HEK293 (cell line): ENCODE measurements around the gene NEU3.
A peak's percentile ranks its signal among the peaks of the same experiment; 100 is the strongest.

Experiments
- CTCF ChIA-PET: fragments of 350-600 bp; formaldehyde crosslinking; extraction: SDS; loops from one replicate; lab custom pipeline; 2021; ENCODE audit warnings: antibody characterized with exemption; lab: Yijun Ruan, JAX
- POLR2A ChIA-PET: fragments of 300-600 bp; formaldehyde crosslinking; extraction: SDS; loops from one replicate; lab custom pipeline; 2020; ENCODE audit warnings: antibody characterized with exemption, inconsistent platforms; lab: Yijun Ruan, JAX
- H3K27ac ChIP-seq: fragments of 200-500 bp; sonication (Bioruptor generic); 2 replicates; pipeline ENCODE4 v1.5.1; 2014; ENCODE audit warnings: low read depth, low read length, control low read depth, inconsistent platforms; ENCODE audit errors: extremely low read depth
- H3K36me3 ChIP-seq, 2 experiments: fragments of 200-500 bp in 1 of 2; sonication (Bioruptor generic) in 1 of 2; 1 replicate in 1 of 2; 2 replicates in 1 of 2; pipeline ENCODE4 v1.5.1; 2014 to 2017; ENCODE audit warnings: inconsistent platforms in 2 of 2, low read length in 2 of 2; ENCODE audit not compliant: control insufficient read depth in 2 of 2, insufficient read depth in 1 of 2
- H3K4me1 ChIP-seq: fragments of 200-500 bp; sonication (Bioruptor generic); 2 replicates; pipeline ENCODE4 v1.5.1; 2014; ENCODE audit warnings: mild to moderate bottlenecking, low read length, inconsistent platforms; ENCODE audit not compliant: control insufficient read depth, insufficient read depth
- H3K4me3 ChIP-seq: 2 replicates; pipeline ENCODE4 v1.5.1; 2011; ENCODE audit warnings: low read depth, mild to moderate bottlenecking, control low read depth, low read length, moderate library complexity
- H3K9me3 ChIP-seq: fragments of 200-500 bp; sonication (Bioruptor generic); 2 replicates; pipeline ENCODE4 v1.5.1; 2014; ENCODE audit warnings: low read depth, low read length, inconsistent platforms; ENCODE audit not compliant: control insufficient read depth, insufficient read depth
- IKZF3 ChIP-seq: fragments of 450-650 bp; IDR thresholded peaks from 2 replicates; pipeline ENCODE4 v1.5.0; 2018; ENCODE audit warnings: missing biosample characterization, mild to moderate bottlenecking, missing genetic modification characterization, moderate library complexity
- KLF16 ChIP-seq: fragments of 450-650 bp; formaldehyde crosslinking; IDR thresholded peaks from 2 replicates; pipeline ENCODE4 v1.5.1; 2017; ENCODE audit warnings: missing biosample characterization, missing genetic modification characterization
- KLF8 ChIP-seq: fragments of 450-650 bp; formaldehyde crosslinking; IDR thresholded peaks from 2 replicates; pipeline ENCODE4 v1.5.1; 2016; ENCODE audit warnings: missing biosample characterization, missing genetic modification characterization
- KLF9 ChIP-seq: fragments of 450-650 bp; formaldehyde crosslinking; IDR thresholded peaks from 2 replicates; pipeline ENCODE4 v1.5.1; 2016; ENCODE audit warnings: missing biosample characterization, missing genetic modification characterization, low read depth
- PATZ1 ChIP-seq: fragments of 450-650 bp; formaldehyde crosslinking; IDR thresholded peaks from 2 replicates; pipeline ENCODE4 v1.5.1; 2016; ENCODE audit warnings: missing biosample characterization, missing genetic modification characterization
- REPIN1 ChIP-seq: fragments of 450-650 bp; formaldehyde crosslinking; IDR thresholded peaks from 2 replicates; pipeline ENCODE4 v1.5.1; 2017; ENCODE audit warnings: missing biosample characterization, missing genetic modification characterization, low read depth
- SP3 ChIP-seq: fragments of 450-650 bp; formaldehyde crosslinking; IDR thresholded peaks from 2 replicates; pipeline ENCODE4 v1.5.1; 2016; ENCODE audit warnings: missing biosample characterization, missing genetic modification characterization
- SP7 ChIP-seq: fragments of 450-650 bp; formaldehyde crosslinking; IDR thresholded peaks from 2 replicates; pipeline ENCODE4 v1.5.1; 2016; ENCODE audit warnings: missing biosample characterization, missing genetic modification characterization
- YY2 ChIP-seq: fragments of 450-650 bp; formaldehyde crosslinking; IDR thresholded peaks from 2 replicates; pipeline ENCODE4 v1.5.1; 2016; ENCODE audit warnings: missing biosample characterization, missing genetic modification characterization
- ZBTB20 ChIP-seq: fragments of 450-650 bp; formaldehyde crosslinking; IDR thresholded peaks from 2 replicates; pipeline ENCODE4 v1.5.1; 2016; ENCODE audit warnings: missing biosample characterization, missing genetic modification characterization
- ZBTB26 ChIP-seq: fragments of 450-650 bp; formaldehyde crosslinking; optimal IDR thresholded peaks from 2 replicates; pipeline ENCODE3; 2016; ENCODE audit warnings: missing biosample characterization, mild to moderate bottlenecking, missing genetic modification characterization
- ZBTB8A ChIP-seq: fragments of 450-650 bp; formaldehyde crosslinking; IDR thresholded peaks from 2 replicates; pipeline ENCODE4 v1.5.1; 2016; ENCODE audit warnings: missing biosample characterization, missing genetic modification characterization
- ZEB2 ChIP-seq: fragments of 450-650 bp; formaldehyde crosslinking; IDR thresholded peaks from 2 replicates; pipeline ENCODE4 v1.5.1; 2016; ENCODE audit warnings: missing biosample characterization, missing genetic modification characterization
- ZFP37 ChIP-seq: fragments of 450-650 bp; formaldehyde crosslinking; IDR thresholded peaks from 2 replicates; pipeline ENCODE4 v1.5.1; 2016; ENCODE audit warnings: missing biosample characterization, missing genetic modification characterization
- ZFP41 ChIP-seq: fragments of 450-650 bp; formaldehyde crosslinking; IDR thresholded peaks from 2 replicates; pipeline ENCODE4 v1.5.1; 2016; ENCODE audit warnings: missing biosample characterization, missing genetic modification characterization, borderline replicate concordance
- ZNF121 ChIP-seq: fragments of 450-650 bp; formaldehyde crosslinking; IDR thresholded peaks from 2 replicates; pipeline ENCODE4 v1.5.1; 2016; ENCODE audit warnings: missing biosample characterization, missing genetic modification characterization
- ZNF132 ChIP-seq: fragments of 450-650 bp; formaldehyde crosslinking; IDR thresholded peaks from 2 replicates; pipeline ENCODE4 v1.5.1; 2017; ENCODE audit warnings: missing biosample characterization, missing genetic modification characterization, borderline replicate concordance
- ZNF133 ChIP-seq: fragments of 450-650 bp; formaldehyde crosslinking; IDR thresholded peaks from 2 replicates; pipeline ENCODE4 v1.5.1; 2016; ENCODE audit warnings: missing biosample characterization, missing genetic modification characterization
- ZNF16 ChIP-seq: fragments of 450-650 bp; formaldehyde crosslinking; IDR thresholded peaks from 2 replicates; pipeline ENCODE4 v1.5.1; 2016; ENCODE audit warnings: low read depth, missing biosample characterization, missing genetic modification characterization
- ZNF23 ChIP-seq: fragments of 450-650 bp; formaldehyde crosslinking; IDR thresholded peaks from 2 replicates; pipeline ENCODE4 v1.5.1; 2016; ENCODE audit warnings: missing biosample characterization, missing genetic modification characterization, borderline replicate concordance
- ZNF24 ChIP-seq: fragments of 450-650 bp; formaldehyde crosslinking; IDR thresholded peaks from 2 replicates; pipeline ENCODE4 v1.5.1; 2016; ENCODE audit warnings: missing biosample characterization, missing genetic modification characterization
- ZNF335 ChIP-seq: fragments of 450-650 bp; formaldehyde crosslinking; conservative IDR thresholded peaks from 2 replicates; pipeline ENCODE4 v1.5.1; 2016; ENCODE audit warnings: missing biosample characterization, missing genetic modification characterization
- ZNF350 ChIP-seq: fragments of 450-650 bp; formaldehyde crosslinking; IDR thresholded peaks from 2 replicates; pipeline ENCODE4 v1.5.0; 2017; ENCODE audit warnings: missing biosample characterization, mild to moderate bottlenecking, missing genetic modification characterization
- ZNF362 ChIP-seq: fragments of 450-650 bp; formaldehyde crosslinking; IDR thresholded peaks from 2 replicates; pipeline ENCODE4 v1.5.1; 2016; ENCODE audit warnings: missing biosample characterization, missing genetic modification characterization
- ZNF426 ChIP-seq: fragments of 450-650 bp; formaldehyde crosslinking; IDR thresholded peaks from 2 replicates; pipeline ENCODE4 v1.5.1; 2017; ENCODE audit warnings: missing biosample characterization, missing genetic modification characterization, mild to moderate bottlenecking, inconsistent platforms, moderate library complexity
- ZNF513 ChIP-seq: fragments of 450-650 bp; IDR thresholded peaks from 2 replicates; pipeline ENCODE4 v1.5.1; 2018; ENCODE audit warnings: missing biosample characterization, missing genetic modification characterization
- ZNF548 ChIP-seq: fragments of 450-650 bp; formaldehyde crosslinking; IDR thresholded peaks from 2 replicates; pipeline ENCODE4 v1.5.1; 2016; ENCODE audit warnings: missing biosample characterization, missing genetic modification characterization
- ZNF76 ChIP-seq: fragments of 450-650 bp; formaldehyde crosslinking; IDR thresholded peaks from 2 replicates; pipeline ENCODE4; 2016; ENCODE audit warnings: low read depth, missing biosample characterization, missing genetic modification characterization, borderline replicate concordance
- ZNF777 ChIP-seq: fragments of 450-650 bp; formaldehyde crosslinking; IDR thresholded peaks from 2 replicates; pipeline ENCODE4 v1.5.1; 2017; ENCODE audit warnings: missing biosample characterization, missing genetic modification characterization, borderline replicate concordance
- ZNF830 ChIP-seq: fragments of 450-650 bp; IDR thresholded peaks from 2 replicates; pipeline ENCODE4 v1.5.0; 2018; ENCODE audit warnings: missing biosample characterization, missing genetic modification characterization, low read depth, mild to moderate bottlenecking, moderate library complexity
- ZSCAN4 ChIP-seq: fragments of 450-650 bp; formaldehyde crosslinking; IDR thresholded peaks from 2 replicates; pipeline ENCODE4 v1.5.1; 2017; ENCODE audit warnings: missing biosample characterization, missing genetic modification characterization

NEU3 gene

GRCh38 chr11:74948898-74949752 lies 39.6 kb upstream of the NEU3 start, which contains the start of the genes SPCS2 and XRRA1:
Gene SPCS2 (plus strand): TSS chr11:74949266. CDS start chr11:74949286, 20 bp downstream.
Gene XRRA1 (minus strand): TSS chr11:74949091. CDS start chr11:74940878, 8,213 bp downstream.
- Histone ChIP-seq H3K27ac (peak within 1 kb of the TSS; percentile 50; the same call in 1 of the 2 replicates), H3K4me3 (peak within 1 kb of the TSS; percentile 97), H3K36me3 (peaks cover 0 to 22% of the 10 kb centered on the region in 2 experiments; a peak in 2 of 3 replicates), H3K9me3 (no peaks in the 10 kb centered on the region), H3K4me1 (no peaks in the 10 kb centered on the region)
- POLR2A ChIA-PET = interaction anchor here (1.3 to 1.4 kb wide), 3 partner anchors 11 to 456 kb away, joined by 4 to 7 read pairs (median 4); partner anchors contain the start of gene NEU3
- CTCF ChIA-PET = interaction anchor here (0.5 to 0.7 kb wide), 2 partner anchors 9 to 216 kb away, joined by 4 to 5 read pairs; no protein-coding TSS in a partner anchor
- TF ChIP-seq ZNF24 (tag by site-specific recombination) (0 out of 2 replicates have a peak, but pooled peaks have one; percentile 30), REPIN1 (tag by site-specific recombination) (no peak), ZNF23 (tag by site-specific recombination) (no peak), ZFP37 (tag by site-specific recombination) (peak; percentile 65; the same call in 1 of the 2 replicates), KLF16 (no peak), ZNF777 (tag by site-specific recombination) (peak; percentile 97; the same call in 1 of the 2 replicates), ZNF548 (no peak), ZFP41 (tag by site-specific recombination) (no peak), ZNF513 (tag by site-specific recombination) (no peak), ZBTB26 (peak; percentile 56), ZNF16 (tag by site-specific recombination) (no peak), SP7 (tag by site-specific recombination) (peak; percentile 52; the same call in 1 of the 2 replicates), ZNF350 (tag by site-specific recombination) (no peak), ZNF76 (tag by site-specific recombination) (peak; percentile 92), ZSCAN4 (tag by site-specific recombination) (no peak; the same call in 1 of the 2 replicates), SP3 (peak; percentile 67; the same call in 1 of the 2 replicates), ZNF121 (tag by site-specific recombination) (no peak), PATZ1 (tag by site-specific recombination) (0 out of 2 replicates have a peak, but pooled peaks have one; percentile 16), ZNF335 (tag by site-specific recombination) (peak; percentile 83), YY2 (tag by site-specific recombination) (peak; percentile 87), ZNF132 (tag by site-specific recombination) (no peak), ZNF426 (no peak), ZNF133 (tag by site-specific recombination) (no peak), ZBTB8A (tag by site-specific recombination) (peak; percentile 14; the same call in 1 of the 2 replicates), KLF8 (tag by site-specific recombination) (peak; percentile 22; the same call in 1 of the 2 replicates), ZNF830 (tag by site-specific recombination) (no peak), ZEB2 (tag by site-specific recombination) (peak; percentile 76), ZBTB20 (tag by site-specific recombination) (no peak), KLF9 (tag by site-specific recombination) (peak; percentile 28; the same call in 1 of the 2 replicates), IKZF3 (tag by site-specific recombination) (no peak), ZNF362 (no peak)
